ENCODE measurements around the gene KRTAP6-3.

- TF ChIP-seq POLR2A (IDR thresholded peaks at IDR 0.05; ENCODE audit: low read depth, low read length) (no peak), POLR2AphosphoS5 (IDR thresholded peaks at IDR 0.05; ENCODE audit: low read depth, low read length) (no peak), TAF1 (IDR thresholded peaks at IDR 0.05; ENCODE audit: borderline replicate concordance, low read depth, low read length) (no peak)
Observed at GRCh38 chr21:30567617-30568016, 24.6 kb upstream of the KRTAP6-3 start.
